Cardiac muscle cell (in vitro differentiated cells and primary cell): ENCODE data around the gene CA5B. TPM values are rescaled to one million over a fixed set of nuclear protein-coding genes. Genes with fewer than 3 reads are reported as not detected.

Experiments used
- DNase-seq, 2 donors: peaks; one replicate each; pipeline versions ENCODE4 v3.0.0 to v3.0.0-alpha.2; 2010 to 2017; ENCODE audit warnings: low read depth in 1 of 2, low spot score in 1 of 2
- H3K27ac ChIP-seq: fragments of 200-600 bp; sonication (generic); 2 replicates; pipeline ENCODE4 v1.5.1; 2016
- H3K27me3 ChIP-seq: fragments of 200-600 bp; sonication (generic); 2 replicates; pipeline ENCODE4 v1.6.0; 2016; ENCODE audit warnings: control low read depth
- H3K36me3 ChIP-seq: fragments of 200-600 bp; sonication (generic); 2 replicates; pipeline ENCODE4 v1.5.1; 2016; ENCODE audit warnings: control low read depth
- H3K4me1 ChIP-seq: fragments of 200-600 bp; sonication (generic); 2 replicates; pipeline ENCODE4 v1.8.1; 2017; ENCODE audit warnings: low read depth, mild to moderate bottlenecking, mixed run types
- H3K4me3 ChIP-seq: fragments of 200-600 bp; sonication (generic); 2 replicates; pipeline ENCODE4 v1.5.1; 2016; ENCODE audit warnings: mild to moderate bottlenecking
- H3K9me3 ChIP-seq: fragments of 200-600 bp; sonication (generic); 2 replicates; pipeline ENCODE4 v1.5.1; 2017; ENCODE audit warnings: low read depth, mild to moderate bottlenecking, control low read depth
- CTCF ChIP-seq: IDR thresholded peaks from 2 replicates; pipeline ENCODE4 v1.5.1; 2012; ENCODE audit warnings: low read depth, mild to moderate bottlenecking, low read length
- polyA plus RNA-seq: library from polyadenylated mRNA; unstranded; fragments of >200 nt; fragmentation: Nextera tagmentation; extraction: Ambion mirVana; gene quantifications from 2 replicates; pipeline ENCODE4 v1.2.1, GENCODE V29; 2016
- total RNA-seq: library from RNA; depleted of rRNA; stranded (reverse); fragments of >200 nt; gene quantifications from 2 replicates; pipeline ENCODE4 v1.2.3, GENCODE V29; 2016

Gene CA5B
- total and polyA plus RNA-seq, 2 experiments from 2014 or later, result 7.1 to 9.9 TPM

GRCh38 chrX:15714529-15714928 lies 23.5 kb upstream of the CA5B start:
- no peak overlapping the region for H3K27ac ChIP-seq
- no peak for TF ChIP-seq CTCF
- peak in 1 of 2 donors; percentile 3 for DNase-seq

GRCh38 chrX:15718283-15718970 lies 19.6 kb upstream of the CA5B start:
- no peak overlapping the region for H3K27ac ChIP-seq
- no peaks in the 10 kb centered on the region for H3K27me3 ChIP-seq
- H3K4me1 ChIP-seq, result no peaks in the 10 kb centered on the region
- H3K36me3 ChIP-seq, result no peaks in the 10 kb centered on the region
- no peaks in the 10 kb centered on the region for H3K9me3 ChIP-seq
- DNase-seq, result no peak
- no peak overlapping the region for H3K4me3 ChIP-seq
- TF ChIP-seq CTCF, result no peak

More at GRCh38 chrX:15714529-15714928, 23.5 kb upstream of the CA5B start:
- no peaks in the 10 kb centered on the region for H3K9me3 ChIP-seq
- no peaks in the 10 kb centered on the region for H3K36me3 ChIP-seq
- H3K4me3 ChIP-seq, result no peak overlapping the region
- no peaks in the 10 kb centered on the region for H3K27me3 ChIP-seq
- no peaks in the 10 kb centered on the region for H3K4me1 ChIP-seq

GRCh38 chrX:15719324-15719968 lies 18.6 kb upstream of the CA5B start:
- H3K4me1 ChIP-seq, result no peaks in the 10 kb centered on the region
- no peaks in the 10 kb centered on the region for H3K9me3 ChIP-seq
- H3K36me3 ChIP-seq, result no peaks in the 10 kb centered on the region
- DNase-seq, result no peak
- H3K4me3 ChIP-seq, result no peak overlapping the region
- H3K27me3 ChIP-seq, result no peaks in the 10 kb centered on the region
- TF ChIP-seq CTCF, result no peak
- H3K27ac ChIP-seq, result no peak overlapping the region

- no peaks in the 10 kb centered on the region for H3K4me1 ChIP-seq
Observed at GRCh38 chrX:15721911-15722310, 16.2 kb upstream of the CA5B start.

GRCh38 chrX:15723887-15724517 lies 14.1 kb upstream of the CA5B start:
- Histone ChIP-seq H3K27me3 (no peaks in the 10 kb centered on the region), H3K4me1 (no peaks in the 10 kb centered on the region), H3K4me3 (no peak overlapping the region), H3K27ac (no peak overlapping the region), H3K36me3 (no peaks in the 10 kb centered on the region), H3K9me3 (no peaks in the 10 kb centered on the region)
- no peak for DNase-seq
- TF ChIP-seq CTCF, result no peak

More at GRCh38 chrX:15721911-15722310, 16.2 kb upstream of the CA5B start:
- Histone ChIP-seq H3K27ac (no peak overlapping the region), H3K36me3 (no peaks in the 10 kb centered on the region), H3K4me3 (no peak overlapping the region), H3K9me3 (no peaks in the 10 kb centered on the region), H3K27me3 (no peaks in the 10 kb centered on the region)
- TF ChIP-seq CTCF, result no peak
- DNase-seq, result no peak
